Measurements from ENCODE around the gene AQP3. TPM values are rescaled to one million over a fixed set of nuclear protein-coding genes. Genes with fewer than 3 reads are reported as not detected.

Gene AQP3
- total and polyA plus RNA-seq, 2 of the 4 experiments (the other 2 are of a cell fraction) = 3.8 to 12.2 TPM

DNA sequence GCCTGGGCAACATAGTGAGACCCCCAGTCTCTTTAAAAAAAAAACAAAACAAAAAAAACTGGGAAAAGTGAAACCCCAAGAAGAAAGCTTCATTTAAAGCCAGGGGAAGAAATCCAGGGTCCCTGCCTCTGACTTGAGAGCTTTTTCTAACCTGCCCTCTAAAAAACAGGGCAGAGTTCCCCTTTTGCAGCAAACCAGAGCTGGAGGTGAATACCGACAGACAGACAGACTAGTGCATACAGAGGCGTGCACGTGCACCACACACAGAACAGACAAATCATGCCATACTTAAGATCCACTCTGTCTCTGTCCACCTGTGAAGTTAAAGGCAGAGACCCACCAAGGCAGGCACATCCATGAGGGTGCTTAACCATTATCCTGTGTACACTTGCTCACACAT, 11.7 kb upstream of the AQP3 start:
- Histone ChIP-seq H3K4me1 (ENCODE audit: control insufficient read depth, insufficient read depth, low read length) (peaks cover 4% of the 10 kb centered on the region), H3K4ac (ENCODE audit: low read depth, low read length) (no peak overlapping the region), H2BK5ac (ENCODE audit: low read depth, low read length, poor library complexity, severe bottlenecking) (no peak overlapping the region), H3K18ac (ENCODE audit: low read depth, low read length) (no peak overlapping the region), H2AK9ac (replicated peaks; ENCODE audit: low read depth, low read length, poor library complexity) (no peak overlapping the region), H3K4me3 (ENCODE audit: insufficient read depth, low read depth, low read length) (no peak overlapping the region), H3K79me1 (ENCODE audit: low read depth in 1 of 2, low read length in 2 of 2) (peaks cover 0 to 4% of the 10 kb centered on the region in 2 experiments; a peak in 1 of 4 replicates), H3K9me1 (ENCODE audit: insufficient read depth, low read length) (peaks cover 7% of the 10 kb centered on the region; the same call in 1 of the 2 replicates), H4K20me1 (ENCODE audit: insufficient read depth, low read length) (no peaks in the 10 kb centered on the region; the same call in 1 of the 2 replicates), H4K91ac (ENCODE audit: insufficient read depth, low read depth, low read length) (no peak overlapping the region), H3K14ac (replicated peaks; ENCODE audit: low read depth, low read length) (no peak overlapping the region), H2BK120ac (ENCODE audit: low read depth, low read length) (no peak overlapping the region), H3K27me3 (ENCODE audit: control insufficient read depth, insufficient read depth, low read length) (no peaks in the 10 kb centered on the region), H4K5ac (ENCODE audit: low read depth, low read length) (no peak overlapping the region), H3K56ac (ENCODE audit: extremely low read depth, insufficient read depth, low read length) (no peak overlapping the region), H2BK20ac (ENCODE audit: low read depth, low read length) (no peak overlapping the region), H3K36me3 (ENCODE audit: control insufficient read depth, insufficient read depth, low read length) (peaks cover 34% of the 10 kb centered on the region), H3K4me2 (ENCODE audit: low read depth, low read length) (no peak overlapping the region), H4K8ac (ENCODE audit: low read depth in 2 of 2, low read length in 2 of 2) (no peak overlapping the region), H2AFZ (replicated peaks; ENCODE audit: low read length, poor library complexity) (no peak overlapping the region), H3K9ac (ENCODE audit: low read depth, low read length) (no peak overlapping the region), H3K23ac (ENCODE audit: low read depth, low read length) (no peak overlapping the region), H3K9me3 (ENCODE audit: control insufficient read depth, insufficient read depth, low read length) (no peaks in the 10 kb centered on the region), H2AK5ac (ENCODE audit: low read depth, low read length) (0 out of 2 replicates have a peak overlapping the region, but pooled peaks have one; percentile 1), H3K27ac (ENCODE audit: insufficient read depth, low read length) (no peak overlapping the region), H2BK15ac (ENCODE audit: low read depth, low read length) (no peak overlapping the region)
- WGBS, 2 experiments (ENCODE audit: extremely low coverage in 2 of 2, insufficient read length in 1 of 2) = 100% methylated on average over 1 of the region's 3 CpGs; no CpG with 5 or more reads in 1 of the 2 experiments
- TF ChIP-seq MAFK (IDR thresholded peaks at IDR 0.05; ENCODE audit: low read depth, low read length) = no peak
- no peak for TF ChIP-seq POLR2A (IDR thresholded peaks at IDR 0.05; ENCODE audit: low read depth, low read length)
- TF ChIP-seq CHD1 (IDR thresholded peaks at IDR 0.05; ENCODE audit: low read depth, low read length) = no peak
- TF ChIP-seq RAD21 (IDR thresholded peaks at IDR 0.05; ENCODE audit: low read length) = no peak
- TF ChIP-seq RFX5 (IDR thresholded peaks at IDR 0.05; ENCODE audit: low read depth, low read length) = no peak
- TF ChIP-seq, protein P1, sequence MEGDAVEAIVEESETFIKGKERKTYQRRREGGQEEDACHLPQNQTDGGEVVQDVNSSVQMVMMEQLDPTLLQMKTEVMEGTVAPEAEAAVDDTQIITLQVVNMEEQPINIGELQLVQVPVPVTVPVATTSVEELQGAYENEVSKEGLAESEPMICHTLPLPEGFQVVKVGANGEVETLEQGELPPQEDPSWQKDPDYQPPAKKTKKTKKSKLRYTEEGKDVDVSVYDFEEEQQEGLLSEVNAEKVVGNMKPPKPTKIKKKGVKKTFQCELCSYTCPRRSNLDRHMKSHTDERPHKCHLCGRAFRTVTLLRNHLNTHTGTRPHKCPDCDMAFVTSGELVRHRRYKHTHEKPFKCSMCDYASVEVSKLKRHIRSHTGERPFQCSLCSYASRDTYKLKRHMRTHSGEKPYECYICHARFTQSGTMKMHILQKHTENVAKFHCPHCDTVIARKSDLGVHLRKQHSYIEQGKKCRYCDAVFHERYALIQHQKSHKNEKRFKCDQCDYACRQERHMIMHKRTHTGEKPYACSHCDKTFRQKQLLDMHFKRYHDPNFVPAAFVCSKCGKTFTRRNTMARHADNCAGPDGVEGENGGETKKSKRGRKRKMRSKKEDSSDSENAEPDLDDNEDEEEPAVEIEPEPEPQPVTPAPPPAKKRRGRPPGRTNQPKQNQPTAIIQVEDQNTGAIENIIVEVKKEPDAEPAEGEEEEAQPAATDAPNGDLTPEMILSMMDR (conservative IDR thresholded peaks at IDR 0.05; ENCODE audit: low read depth, low read length) = no peak
- TF ChIP-seq, protein P2, sequence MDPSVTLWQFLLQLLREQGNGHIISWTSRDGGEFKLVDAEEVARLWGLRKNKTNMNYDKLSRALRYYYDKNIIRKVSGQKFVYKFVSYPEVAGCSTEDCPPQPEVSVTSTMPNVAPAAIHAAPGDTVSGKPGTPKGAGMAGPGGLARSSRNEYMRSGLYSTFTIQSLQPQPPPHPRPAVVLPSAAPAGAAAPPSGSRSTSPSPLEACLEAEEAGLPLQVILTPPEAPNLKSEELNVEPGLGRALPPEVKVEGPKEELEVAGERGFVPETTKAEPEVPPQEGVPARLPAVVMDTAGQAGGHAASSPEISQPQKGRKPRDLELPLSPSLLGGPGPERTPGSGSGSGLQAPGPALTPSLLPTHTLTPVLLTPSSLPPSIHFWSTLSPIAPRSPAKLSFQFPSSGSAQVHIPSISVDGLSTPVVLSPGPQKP (IDR thresholded peaks at IDR 0.05; ENCODE audit: borderline replicate concordance, low read depth, low read length) = no peak
- no peak for TF ChIP-seq SMC3 (IDR thresholded peaks at IDR 0.05; ENCODE audit: low read depth, low read length)
- no peak for TF ChIP-seq BHLHE40 (IDR thresholded peaks at IDR 0.05; ENCODE audit: low read depth, low read length)
- CTCF ChIA-PET = no interaction called here
- DNase-seq (no peak), ATAC-seq (ENCODE audit: low read depth) (no peak)
- in situ Hi-C loops (cut with MboI; ENCODE audit: low sequenced_read_pairs) (no loop called here), intact Hi-C loops (cut with micrococcal nuclease) (no loop called here), dilution Hi-C loops (cut with HindIII; ENCODE audit: low sequenced_read_pairs, unreplicated experiment) (loop anchor here (25.0 kb wide), 1 partner anchor 172 kb away; the partner anchor contains the start of gene NFX1)
- no TSS peak for BruUV-seq (replicated peaks)
- POLR2A ChIA-PET (ENCODE audit: unreplicated experiment) = interaction anchor here (0.7 to 0.8 kb wide), 2 partner anchors 9 to 46 kb away, joined by 5 to 8 read pairs; no protein-coding TSS in a partner anchor
